HG03135 (cell line): ENCODE results near the gene TMEM256.

ENCODE experiments used
- ATAC-seq: cut with Tn5 transposase; IDR thresholded peaks from one replicate; pipeline ENCODE4 v1.9.1; 2021; ENCODE audit warnings: mild to moderate bottlenecking, moderate library complexity; ENCODE audit not compliant: unreplicated experiment

The TMEM256 gene

GRCh38 chr17:7408863-7409262 is 5.0 kb upstream of the TMEM256 start:
- no peak for ATAC-seq

GRCh38 chr17:7408252-7408727 is 4.4 kb upstream of the TMEM256 start:
- ATAC-seq, result no peak

DNA sequence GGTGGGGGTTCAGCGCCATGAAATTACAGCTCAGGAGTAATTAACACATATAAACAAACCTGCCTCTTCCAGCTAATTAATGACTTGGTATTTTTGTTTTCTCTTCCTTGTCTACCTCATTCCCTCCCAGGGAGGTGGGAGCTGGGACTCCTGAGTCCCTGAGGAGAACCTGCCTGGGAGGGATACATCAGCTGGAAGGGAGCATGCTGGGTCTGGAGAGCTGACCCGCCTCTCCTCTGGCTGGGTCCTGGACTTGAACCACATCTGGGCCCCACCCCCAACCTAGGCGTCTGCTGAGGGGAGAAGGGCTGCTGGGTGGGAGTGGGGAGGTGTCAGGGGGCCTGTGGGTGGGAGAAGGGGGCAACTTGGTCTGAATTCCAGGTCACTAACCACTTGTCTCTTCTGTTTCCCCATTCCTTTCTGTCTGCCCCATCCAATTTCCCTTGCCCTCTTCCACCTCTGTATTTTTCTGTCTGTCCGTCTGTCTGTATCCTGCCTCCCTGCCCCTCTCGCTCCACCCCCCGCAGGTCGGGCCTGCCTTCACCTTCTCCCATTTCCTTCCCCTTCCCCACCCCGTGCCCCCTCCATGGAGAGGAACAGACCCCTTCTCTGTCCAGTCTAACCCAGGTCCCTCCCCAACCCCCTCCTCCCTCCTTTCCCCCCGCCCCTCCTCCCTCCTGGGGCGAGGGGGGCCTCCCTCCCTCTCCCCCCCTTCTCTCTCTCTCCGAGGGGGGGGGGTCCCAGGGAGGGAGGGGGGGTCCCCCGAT is 3.8 kb upstream of the TMEM256 start, which contains the start of gene NLGN2:
NLGN2 (plus strand) TSS at position 361 of the 767 bp plus-strand sequence. CDS start 411 bp downstream, outside the sequence.
- ATAC-seq, result no peak

- no peak for ATAC-seq
These were observed 3.2 kb upstream of the TMEM256 start for GRCh38 chr17:7407082-7407481.

DNA sequence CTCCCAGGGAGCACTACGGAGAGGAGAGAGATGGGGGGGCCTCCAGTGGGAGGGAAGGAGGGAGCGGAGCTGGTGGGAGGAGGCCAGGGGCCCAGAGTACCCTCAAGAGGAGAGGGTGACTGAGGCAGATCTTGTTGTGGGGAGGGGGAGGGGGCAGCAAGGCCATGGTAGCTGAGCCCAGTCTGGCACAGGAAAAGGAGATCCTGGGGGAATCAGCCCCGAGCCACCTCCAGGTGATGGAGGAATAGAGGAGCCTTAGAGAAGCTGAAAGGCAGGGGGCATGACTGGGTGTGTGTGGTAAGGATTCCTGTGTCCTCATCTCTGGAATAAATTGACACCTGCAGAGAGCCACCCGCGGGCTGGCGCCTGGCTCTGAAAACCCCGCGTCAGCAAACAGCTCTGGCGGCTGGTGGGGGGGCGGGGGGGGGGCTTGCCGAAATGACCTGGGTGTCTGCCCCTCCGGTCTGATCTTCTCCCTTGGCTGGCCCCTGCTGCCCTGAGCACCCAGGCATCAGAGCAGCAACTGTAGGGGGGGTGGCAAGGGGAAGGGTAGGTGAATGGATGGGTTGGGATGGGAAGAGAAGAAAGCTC is 2.4 kb upstream of the TMEM256 start:
- no peak for ATAC-seq

DNA sequence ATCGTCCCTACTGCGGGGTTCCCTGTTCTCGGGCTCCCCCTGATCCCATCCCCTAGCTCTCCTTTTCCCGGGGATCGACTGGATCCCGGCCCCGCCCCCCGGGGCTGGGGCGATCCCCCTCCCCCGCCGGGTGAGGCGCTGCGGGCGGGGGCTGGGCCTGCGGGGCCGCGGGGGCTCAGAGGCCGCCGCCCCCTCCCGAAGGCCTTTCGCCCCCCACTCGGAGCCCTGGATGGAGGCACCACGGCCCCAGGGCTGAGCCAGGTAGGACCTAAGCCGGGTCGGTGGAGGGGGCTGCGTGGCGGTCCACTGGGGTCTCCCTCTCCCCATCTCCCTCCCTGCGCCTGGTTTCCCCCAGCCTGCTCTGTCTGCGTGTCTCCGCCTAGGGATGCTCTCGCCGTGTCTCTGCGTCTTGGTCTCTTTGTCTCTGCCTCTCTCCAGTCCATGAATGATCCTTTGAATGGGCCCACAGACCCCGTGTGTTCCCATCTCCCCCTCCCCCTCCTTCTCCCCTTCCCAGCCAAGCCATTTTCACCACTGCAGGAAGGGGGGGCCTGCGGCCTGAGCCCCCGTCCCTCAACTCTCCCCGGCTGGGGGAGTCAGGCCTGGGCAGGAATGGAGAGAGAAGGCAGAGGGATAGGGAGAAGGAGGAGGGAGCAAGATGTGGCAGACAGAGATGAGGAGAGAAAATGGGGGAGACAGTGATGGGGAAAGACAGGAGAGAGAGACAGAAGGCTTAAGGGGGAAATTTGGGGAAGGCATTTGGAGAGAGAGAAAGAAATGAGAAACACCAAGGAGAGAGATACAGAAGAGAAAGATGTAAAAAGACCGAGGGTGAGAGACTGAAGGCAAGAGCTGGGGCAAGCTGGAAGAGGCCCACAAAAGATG is 1.7 kb upstream of the TMEM256 start:
- ATAC-seq, result no peak

- peak; percentile 8 for ATAC-seq
These were observed 946 bp upstream of the TMEM256 start for GRCh38 chr17:7404737-7405349.

DNA sequence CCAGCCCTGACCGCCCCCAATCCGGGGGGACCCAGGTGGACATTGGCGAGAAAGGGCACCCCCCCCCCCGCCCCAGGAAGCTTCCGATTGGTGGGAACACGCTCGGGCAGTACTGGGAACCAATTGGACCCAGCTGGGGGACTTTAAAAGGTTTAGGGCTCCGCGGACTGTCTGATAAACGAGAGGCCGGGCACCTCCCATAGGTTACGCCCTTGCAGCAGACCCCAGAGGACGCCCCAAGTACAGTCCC is 245 bp downstream of the TMEM256 start:
- no peak for ATAC-seq

- no peak for ATAC-seq
These were observed 712 bp downstream of the TMEM256 start for GRCh38 chr17:7403043-7403726.

DNA sequence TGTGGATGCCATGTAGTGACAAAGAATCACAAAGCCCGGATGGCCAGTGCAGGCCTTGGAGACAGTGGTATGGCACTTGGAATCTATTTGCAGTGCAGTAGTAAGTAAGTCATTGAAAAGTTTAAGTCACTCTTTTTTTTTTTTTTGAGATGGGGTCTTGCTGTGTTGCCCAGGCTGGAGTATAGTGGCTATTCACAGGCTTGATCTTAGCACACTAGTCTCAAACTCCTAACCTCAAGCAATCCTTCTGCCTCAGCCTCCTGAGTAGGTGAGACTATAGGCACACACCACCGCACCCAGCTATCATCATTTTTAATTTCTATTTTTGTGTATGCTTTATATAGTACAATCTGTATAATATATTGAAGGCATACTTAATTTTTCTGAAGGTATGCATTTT is 5.3 kb downstream of the TMEM256 start:
- no peak for ATAC-seq

DNA sequence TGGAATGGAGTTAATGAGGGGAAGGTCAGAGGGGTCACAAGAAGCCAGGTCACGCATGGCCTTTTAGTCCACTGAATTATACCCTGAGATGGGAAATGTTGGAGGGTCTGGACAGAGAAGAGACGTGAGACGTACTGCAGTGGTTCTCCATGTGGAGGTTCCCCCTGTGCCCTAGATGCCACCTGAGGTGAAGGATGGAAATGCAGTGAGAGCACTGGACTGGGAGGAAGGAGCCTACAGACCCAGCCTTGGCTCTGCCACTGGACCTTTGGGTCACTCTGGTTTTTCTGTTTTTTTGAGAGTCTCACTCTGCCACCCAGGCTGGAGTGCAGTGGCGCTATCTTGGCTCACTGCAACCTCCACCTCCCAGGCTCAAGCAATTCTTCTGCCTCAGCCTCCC is 7.8 kb downstream of the TMEM256 start:
- ATAC-seq, result no peak

DNA sequence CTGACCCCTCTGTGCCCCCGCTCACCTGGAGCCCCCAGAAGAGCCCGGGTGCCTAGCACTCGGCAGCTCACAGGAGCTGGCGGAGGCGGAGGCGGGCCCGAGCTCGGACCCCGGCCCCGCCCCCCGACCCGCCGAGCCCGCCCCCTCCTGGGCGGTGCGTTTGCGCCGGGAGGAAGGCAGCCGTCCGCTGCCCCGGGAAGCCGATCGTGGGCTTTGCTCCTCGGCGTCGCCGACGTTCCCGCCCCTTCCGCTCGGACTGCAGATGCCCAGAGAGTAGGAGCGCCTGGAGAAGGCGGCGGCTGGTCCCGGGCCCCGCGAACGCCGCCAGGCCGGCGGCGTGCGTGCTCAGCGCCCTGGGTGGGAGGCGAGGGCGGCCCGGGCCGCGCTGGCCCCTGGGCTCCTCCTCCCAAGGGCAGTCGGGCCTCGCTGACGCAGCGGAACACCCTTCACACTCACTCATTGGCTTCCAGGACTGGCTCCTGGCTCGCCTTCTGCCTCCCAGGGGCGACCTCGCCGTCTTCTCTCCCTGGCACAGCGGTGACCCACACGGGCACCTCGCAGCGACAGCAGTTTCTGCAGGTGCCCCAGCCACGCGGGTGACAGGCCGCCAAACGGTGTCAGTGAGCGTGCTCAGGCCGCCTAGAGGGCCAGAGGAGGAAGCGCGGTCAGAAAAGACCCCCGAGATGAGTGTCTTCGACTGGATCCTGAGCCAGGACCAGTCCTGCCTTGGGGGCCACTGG is 9.3 kb downstream of the TMEM256 start, which contains the start of gene PLSCR3:
PLSCR3 (minus strand) TSS at position 74 of the 740 bp plus-strand sequence. CDS start 415 bp downstream, outside the sequence.
- peak; percentile 77 for ATAC-seq

DNA sequence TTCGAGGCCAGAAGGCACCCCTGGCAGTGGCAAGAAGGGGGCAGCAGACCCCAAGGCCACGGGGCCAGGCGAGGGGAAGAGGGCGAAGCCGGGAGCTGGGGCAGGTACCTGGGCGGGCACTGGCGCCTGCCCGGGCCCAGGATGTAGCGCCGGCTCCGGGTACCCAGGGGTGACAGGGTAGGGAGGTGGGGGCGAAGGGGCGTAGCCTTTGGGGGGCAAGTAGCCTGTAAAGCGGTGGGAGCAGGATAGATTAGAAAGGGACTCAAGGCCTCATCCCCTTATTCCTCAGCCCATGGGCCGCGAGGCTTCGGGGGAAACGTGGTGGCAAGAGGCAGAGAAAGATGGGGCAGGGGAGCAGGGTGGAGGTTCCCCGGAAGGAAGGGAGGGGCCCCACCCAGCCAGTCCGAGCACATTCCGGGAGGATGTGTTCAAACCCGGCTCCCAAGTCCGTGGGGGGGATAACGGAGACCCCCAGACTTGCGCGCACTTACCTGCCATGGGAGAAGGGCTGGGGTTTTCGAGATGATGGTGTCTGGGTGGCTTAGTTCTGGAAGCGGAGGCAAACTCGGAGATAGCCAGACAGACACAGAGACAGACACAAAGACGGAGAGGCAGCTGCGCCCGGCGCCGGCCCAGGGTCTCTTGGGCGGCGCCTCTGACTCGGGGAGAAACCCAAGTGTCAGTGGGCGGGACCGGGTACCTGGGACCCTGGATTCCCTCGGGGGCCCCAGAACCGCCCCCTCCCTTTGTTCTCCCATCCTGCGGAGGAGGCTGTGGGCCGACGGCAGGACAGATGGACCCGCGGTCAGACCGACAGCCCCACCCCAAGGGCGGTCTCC is 10.1 kb downstream of the TMEM256 start:
- ATAC-seq, result peak; percentile 39

GRCh38 chr17:7392696-7393612 is 10.9 kb downstream of the TMEM256 start:
- no peak for ATAC-seq

- no peak for ATAC-seq
These were observed 12.6 kb downstream of the TMEM256 start for GRCh38 chr17:7391307-7391706.

DNA sequence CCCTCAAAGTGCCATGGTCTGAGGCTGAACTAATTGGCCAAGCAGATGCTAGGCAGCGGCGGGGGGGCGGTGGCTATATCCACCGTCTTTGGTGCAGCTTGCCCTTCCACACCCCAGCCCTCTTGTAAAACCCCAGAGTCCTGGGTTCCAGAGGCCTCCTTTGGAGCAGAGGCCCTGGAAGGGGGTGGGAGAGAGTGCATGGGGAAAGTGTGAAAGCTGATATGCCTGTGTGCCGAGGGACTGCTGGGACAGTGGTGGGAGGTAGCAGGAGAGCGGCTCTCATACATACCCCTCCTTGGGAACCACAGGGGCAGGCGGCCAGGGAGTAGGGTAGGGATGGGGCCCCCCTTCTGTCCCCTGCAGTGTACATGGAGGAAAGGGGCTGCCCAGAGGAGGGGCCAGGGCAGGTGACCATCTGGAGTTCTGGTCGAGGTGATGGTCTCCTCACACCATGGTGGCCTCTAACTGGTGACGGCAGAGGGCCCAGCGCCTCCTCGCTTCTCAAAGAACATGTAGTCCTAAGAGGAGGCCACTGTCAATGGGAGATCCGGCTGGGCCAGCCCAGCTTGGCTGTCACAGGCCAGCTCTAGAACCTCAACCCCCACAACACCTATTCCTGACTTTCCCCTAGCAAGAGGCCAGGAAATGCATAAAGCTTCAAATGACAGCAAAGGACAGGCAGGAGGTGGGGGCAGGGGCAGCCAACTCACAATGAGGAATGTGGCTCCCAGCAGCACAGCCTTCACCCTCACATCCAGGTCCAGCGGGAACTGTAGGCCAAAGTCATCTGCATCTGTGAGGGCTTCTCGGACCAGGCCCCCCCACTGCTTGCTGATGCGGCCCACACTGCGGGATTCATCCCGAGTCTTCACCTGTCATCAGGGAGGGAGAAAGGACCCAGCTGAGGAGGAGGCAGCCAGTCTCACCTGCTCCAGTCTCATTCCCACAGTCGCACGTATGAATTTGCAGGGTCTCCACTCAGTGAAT is 13.7 kb downstream of the TMEM256 start:
- no peak for ATAC-seq

- no peak for ATAC-seq
These were observed 15.0 kb downstream of the TMEM256 start for GRCh38 chr17:7388856-7389255.
